DMS 273 (cell line): Measurements from ENCODE around the gene CACNG1.

Experiments used
- DNase-seq: peaks from one replicate; lab custom pipeline; 2025; ENCODE audit not compliant: unreplicated experiment; lab: John Stamatoyannopoulos, UW

The CACNG1 gene

GRCh38 chr17:67044016-67044772 is at the start of gene CACNG1:
Gene CACNG1, plus strand, starts transcription at chr17:67044554. Its CDS starts 107 bp downstream, at chr17:67044661.
- DNase-seq = no peak

DNA sequence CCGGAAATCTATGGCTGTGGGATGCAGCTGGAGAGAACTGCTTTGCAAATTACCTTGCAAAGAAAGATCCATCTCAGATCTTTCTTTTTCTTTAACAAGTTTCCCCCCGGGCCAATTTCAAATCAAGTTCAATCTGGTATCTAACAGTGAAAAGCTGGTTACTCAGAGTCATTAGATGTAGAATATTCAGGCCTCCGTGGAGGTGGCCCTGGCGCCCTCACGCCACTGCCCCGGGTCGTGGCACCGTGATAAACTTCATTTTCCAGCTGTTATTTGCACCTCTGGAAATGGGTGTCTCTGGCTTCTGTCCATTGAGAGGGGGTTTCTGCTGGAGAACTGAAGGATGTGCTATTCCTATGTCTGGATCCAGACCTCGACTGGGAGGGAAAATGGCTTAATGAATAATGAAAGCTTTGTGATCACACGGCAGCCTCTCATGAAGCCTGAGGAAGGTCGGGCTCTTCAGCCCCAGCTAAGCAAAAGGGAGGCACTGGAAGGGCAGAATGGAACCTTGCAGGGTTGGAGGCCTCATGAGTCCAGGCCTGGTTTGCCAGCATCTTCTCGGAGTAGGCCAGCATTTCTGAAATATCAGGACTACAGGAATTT is 49.3 kb upstream of the CACNG1 start:
- DNase-seq = no peak

- DNase-seq = no peak
Observed at GRCh38 chr17:66995944-66996343, 48.4 kb upstream of the CACNG1 start.

DNA sequence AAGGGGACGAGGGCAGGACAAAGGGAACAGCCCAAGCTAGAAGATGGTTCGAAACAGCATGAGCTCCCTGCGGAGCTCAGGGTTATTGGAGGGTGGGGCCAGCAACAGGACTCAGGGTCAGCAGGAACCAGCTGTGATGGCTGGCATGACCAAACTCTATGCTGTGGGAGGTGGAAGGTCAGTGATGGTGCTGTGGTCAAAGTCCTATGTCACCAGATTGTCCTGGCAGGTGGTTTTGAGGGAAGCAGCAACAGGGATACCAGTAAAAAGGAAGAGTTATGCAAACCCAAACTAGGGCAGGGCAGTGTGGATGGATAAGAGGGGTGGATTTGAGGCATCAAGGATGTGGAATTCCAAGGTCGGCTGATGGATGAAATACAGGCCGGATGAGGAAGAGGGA is 47.4 kb upstream of the CACNG1 start:
- no peak for DNase-seq

DNA sequence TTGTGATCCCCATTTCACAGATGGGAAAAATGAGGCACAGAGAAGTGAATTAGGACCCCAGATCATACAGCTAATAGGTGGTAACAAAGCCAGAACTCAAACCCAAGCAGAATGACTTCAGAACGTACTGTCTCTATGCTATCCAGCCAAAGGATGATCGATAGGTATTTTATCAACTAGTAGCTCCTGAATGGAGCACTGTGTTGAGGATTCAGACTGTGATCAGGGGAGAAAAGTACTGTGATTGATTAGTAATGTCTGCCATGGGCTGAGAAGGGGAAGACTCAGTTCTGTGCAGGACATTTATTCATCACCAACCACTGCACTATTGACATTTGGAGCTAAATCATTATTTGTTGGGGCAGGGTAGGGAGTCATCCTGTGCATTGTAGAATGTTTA is 41.1 kb upstream of the CACNG1 start:
- DNase-seq = no peak

GRCh38 chr17:67004181-67004580 is 40.2 kb upstream of the CACNG1 start:
- no peak for DNase-seq

DNA sequence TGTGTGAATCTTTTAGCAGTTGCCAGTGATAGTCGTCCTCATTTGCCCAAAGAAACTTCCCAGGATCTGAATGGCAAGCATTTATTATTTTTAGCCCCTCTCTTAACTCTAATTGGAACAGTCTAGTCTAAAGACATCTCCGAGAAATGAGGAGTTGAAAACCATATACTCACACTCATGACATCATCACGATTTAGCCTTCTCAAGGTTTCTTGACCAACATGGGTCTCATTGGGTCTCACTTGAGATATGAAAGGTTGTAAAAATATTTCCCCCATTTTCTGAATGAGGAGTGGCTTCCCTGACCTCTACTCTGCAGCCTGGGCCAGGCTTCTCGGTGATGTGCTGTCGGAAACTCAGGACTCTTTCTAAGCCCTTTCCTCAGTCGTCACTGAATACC is 37.1 kb upstream of the CACNG1 start:
- no peak for DNase-seq

GRCh38 chr17:67008101-67008500 is 36.3 kb upstream of the CACNG1 start:
- no peak for DNase-seq

GRCh38 chr17:67011527-67012175 is 32.7 kb upstream of the CACNG1 start:
- no peak for DNase-seq

- no peak for DNase-seq
Observed at GRCh38 chr17:67013891-67014290, 30.5 kb upstream of the CACNG1 start.

GRCh38 chr17:67015001-67015400 is 29.4 kb upstream of the CACNG1 start:
- no peak for DNase-seq

GRCh38 chr17:67016039-67016762 is 28.2 kb upstream of the CACNG1 start:
- DNase-seq = no peak

- DNase-seq = no peak
Observed at GRCh38 chr17:67017910-67018309, 26.4 kb upstream of the CACNG1 start.

GRCh38 chr17:67018471-67019434 is 25.6 kb upstream of the CACNG1 start:
- no peak for DNase-seq

DNA sequence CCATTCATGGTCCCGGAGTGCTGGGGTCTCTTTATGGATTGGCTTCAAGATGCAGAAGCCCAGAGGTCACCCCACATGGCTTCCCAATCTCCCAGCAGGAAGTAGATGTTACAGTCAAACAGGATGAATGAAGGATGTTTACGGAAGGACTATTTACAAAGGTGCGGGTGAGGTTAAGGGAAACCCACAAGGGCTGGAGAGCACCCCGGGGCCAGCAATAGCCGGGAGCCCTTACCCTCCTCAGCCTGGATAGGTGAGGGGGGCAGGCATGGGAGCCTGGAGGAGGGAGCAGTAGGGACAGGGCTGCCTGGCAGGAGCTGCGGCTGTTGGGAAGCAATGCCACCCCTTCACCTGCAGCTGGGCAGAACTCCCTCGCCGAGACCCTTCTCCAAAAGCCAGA is 24.5 kb upstream of the CACNG1 start:
- DNase-seq = no peak

GRCh38 chr17:67020293-67020766 is 24.0 kb upstream of the CACNG1 start:
- DNase-seq = no peak

DNA sequence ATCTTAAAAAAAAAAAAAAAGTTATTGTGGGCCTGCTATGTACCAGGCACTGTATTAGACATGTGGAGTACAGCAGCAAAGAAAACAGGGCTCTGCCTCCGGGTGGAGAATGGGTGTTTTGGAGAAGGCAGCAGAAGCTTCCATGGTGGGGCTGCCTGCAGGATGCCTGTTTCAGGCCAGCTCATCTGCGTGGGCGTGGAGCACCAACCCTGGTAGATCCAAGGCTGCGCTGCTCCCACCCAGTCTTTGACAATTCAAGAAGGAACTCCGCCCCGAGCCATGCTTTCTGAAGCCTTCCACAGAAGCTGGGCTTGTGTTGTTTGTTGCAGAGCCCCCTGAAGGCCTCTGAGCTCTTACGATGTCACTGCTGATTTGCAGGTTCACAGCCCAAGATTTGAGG is 23.2 kb upstream of the CACNG1 start:
- DNase-seq = no peak

DNA sequence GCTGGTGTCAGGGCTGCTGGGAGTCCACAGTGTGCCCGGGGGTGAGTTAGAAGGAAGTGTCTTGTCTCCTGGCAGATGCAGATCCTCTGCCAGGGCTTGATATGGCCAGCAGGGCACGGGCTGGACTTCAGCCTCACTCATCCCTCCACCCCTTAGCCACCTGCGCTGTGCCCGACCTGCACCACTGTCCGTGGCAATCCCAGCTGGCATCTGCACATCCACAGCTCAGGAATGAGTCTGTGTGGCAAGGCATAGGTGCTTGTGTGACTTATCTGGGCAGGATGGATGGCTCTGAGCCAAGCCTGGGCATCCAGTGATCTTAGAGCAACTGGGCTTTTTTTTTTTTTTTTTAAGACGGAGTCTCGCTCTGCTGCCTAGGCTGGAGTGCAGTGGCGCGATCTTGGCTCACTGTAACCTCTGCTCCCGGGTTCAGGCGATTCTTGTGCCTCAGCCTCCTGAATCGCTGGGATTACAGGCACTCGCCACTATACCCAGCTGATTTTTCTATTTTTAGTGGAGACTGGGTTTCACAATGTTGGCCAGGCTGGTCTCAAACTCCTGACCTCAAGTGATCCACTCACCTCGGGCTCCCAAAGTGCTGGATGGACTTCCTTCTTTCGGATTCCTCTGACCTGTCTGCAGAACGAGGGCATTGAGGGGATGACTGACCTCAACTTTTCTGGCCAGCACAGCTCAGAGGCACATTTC is 22.5 kb upstream of the CACNG1 start:
- DNase-seq = no peak

GRCh38 chr17:67022451-67022810 is 21.9 kb upstream of the CACNG1 start:
- no peak for DNase-seq

DNA sequence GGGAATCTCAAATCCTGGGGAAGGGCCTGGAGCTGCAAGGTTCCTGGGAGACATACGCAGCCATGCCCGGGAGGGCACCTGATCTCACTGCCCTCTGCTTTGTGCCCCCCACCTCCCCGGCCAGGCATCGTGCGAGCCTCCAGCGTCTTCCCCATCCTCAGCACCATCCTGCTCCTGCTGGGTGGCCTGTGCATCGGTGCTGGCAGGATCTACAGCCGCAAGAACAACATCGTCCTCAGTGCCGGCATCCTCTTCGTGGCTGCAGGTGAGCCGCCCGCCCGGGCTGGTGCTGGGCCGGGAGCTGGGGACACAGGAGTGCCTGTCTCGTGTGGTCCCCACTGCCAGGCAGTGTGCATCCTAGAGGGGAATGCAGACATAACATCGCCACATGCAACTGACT is 19.6 kb upstream of the CACNG1 start:
- DNase-seq = no peak
